ENCODE results near the gene FAM107B. TPM values are rescaled to one million over a fixed set of nuclear protein-coding genes. Genes with fewer than 3 reads are reported as not detected.
"Not testable (repeated sequence)": the region's sequence is repeated elsewhere in the genome, so short reads cannot be mapped to it uniquely, and the experiment has no call there.

The FAM107B gene
- total RNA-seq, 2 experiments from 2014 or later: 130 to 135 TPM

DNA sequence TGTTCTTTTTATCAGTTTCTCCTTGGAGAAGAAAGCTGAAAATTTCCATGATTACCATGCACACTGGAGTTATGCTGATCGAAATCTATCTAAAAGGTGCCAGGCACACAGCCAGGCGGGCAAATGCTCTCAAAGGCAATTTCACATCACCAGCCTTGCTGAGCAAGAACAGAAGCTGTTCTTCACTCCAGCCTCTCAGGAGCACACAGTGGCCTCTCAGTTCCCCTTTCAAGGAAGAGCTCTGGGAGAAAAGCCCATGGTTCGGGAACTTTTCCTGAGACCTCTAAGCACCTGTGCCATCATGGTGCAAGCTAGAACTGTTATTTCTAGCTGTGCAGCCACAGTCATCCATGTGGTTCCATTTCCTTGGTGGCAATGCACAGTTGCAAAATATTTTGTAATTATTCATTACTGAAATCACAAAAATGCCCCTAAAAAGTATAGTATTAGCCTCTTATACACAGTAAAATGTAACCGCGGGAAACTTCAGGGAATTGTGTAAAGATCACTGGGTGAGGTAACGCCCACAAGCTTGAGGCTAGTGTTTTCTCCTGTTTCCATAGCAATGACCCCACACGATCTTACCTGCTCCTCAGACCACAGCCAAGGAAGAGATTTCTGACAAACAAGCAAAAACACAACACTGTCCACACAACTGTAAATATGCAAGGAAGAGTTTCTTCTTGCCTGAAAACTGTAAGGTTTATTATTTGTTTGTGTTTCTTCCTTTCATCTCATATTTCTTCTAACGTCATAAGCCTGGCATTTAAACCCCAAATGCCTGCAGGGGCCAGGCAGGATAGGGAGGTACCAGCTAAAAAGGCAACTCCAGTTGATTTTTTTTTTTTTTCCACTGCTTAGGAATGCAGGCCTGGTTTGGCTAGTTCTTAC, 121.2 kb downstream of the FAM107B start:
- Mint-ChIP-seq H3K27me3 (ENCODE audit: low read depth) (no peaks in the 10 kb centered on the region), H3K4me3 (no peak overlapping the region), H3K36me3 (ENCODE audit: low read depth) (peaks cover 13% of the 10 kb centered on the region), H3K9me3 (ENCODE audit: insufficient read depth) (peaks cover 3% of the 10 kb centered on the region), H3K27ac (peak overlapping the region; percentile 1), H3K4me1 (ENCODE audit: low read depth) (peaks cover 57% of the 10 kb centered on the region)
- ATAC-seq (peak; percentile 49), DNase-seq (no peak)
- ChIA-PET POLR2A (interaction anchor here (2.5 kb wide), 1 partner anchor 48 kb away, joined by 9 read pairs; no protein-coding TSS in a partner anchor), CTCF (interaction anchor here (0.7 to 1.7 kb wide), 2 partner anchors 8 to 43 kb away, joined by 3 to 4 read pairs; no protein-coding TSS in a partner anchor)

DNA sequence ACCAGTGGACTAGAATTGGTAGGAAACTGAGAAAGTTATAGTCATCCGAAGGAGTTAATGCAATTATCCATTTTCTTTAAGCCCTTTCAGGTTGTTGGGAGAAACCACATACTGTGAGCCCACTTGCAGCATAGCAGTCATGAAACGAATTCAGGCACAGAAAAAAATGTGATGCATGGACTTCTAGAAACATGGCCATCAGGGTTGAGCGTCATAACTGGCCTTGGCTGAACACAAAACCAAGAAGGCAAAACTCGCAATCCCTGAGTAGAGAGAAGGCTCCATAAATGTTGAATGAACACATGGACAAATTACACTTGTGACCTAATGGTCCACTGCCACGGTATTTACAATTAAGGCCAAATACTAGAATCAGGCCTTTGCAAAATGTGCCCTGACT, 121.9 kb downstream of the FAM107B start:
- DNase-seq: no peak
- Mint-ChIP-seq H3K4me1 (ENCODE audit: low read depth) (peaks cover 57% of the 10 kb centered on the region), H3K4me3 (no peak overlapping the region), H3K27ac (no peak overlapping the region), H3K27me3 (ENCODE audit: low read depth) (no peaks in the 10 kb centered on the region), H3K9me3 (ENCODE audit: insufficient read depth) (no peaks in the 10 kb centered on the region), H3K36me3 (ENCODE audit: low read depth) (peaks cover 6% of the 10 kb centered on the region)
- POLR2A ChIA-PET: interaction anchor here (2.5 kb wide), 1 partner anchor 48 kb away, joined by 9 read pairs; no protein-coding TSS in a partner anchor
- CTCF ChIA-PET: interaction anchor here (1.1 kb wide), 1 partner anchor 10 kb away, joined by 3 read pairs; no protein-coding TSS in a partner anchor
- no peak for ATAC-seq

DNA sequence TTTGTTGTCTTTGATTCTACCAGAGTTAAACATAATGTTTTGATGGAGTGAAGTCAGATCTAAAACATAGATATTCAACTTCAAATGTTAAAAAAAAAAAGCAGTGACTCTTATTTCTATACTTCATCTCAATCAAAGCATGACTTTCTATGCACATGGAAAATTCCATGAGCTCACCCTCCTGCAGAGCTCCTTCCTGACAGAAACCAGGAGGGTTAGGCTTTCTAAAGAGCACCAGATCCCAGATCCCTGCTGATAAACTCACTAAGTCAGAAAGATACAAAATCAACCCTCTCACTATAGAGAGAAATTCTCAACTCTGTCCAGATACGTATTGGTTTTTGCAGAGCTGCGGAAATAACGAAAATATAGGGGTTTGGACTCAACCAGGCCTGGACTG, 122.6 kb downstream of the FAM107B start:
- Mint-ChIP-seq H3K4me1 (ENCODE audit: low read depth) (peaks cover 56% of the 10 kb centered on the region), H3K27ac (no peak overlapping the region), H3K4me3 (no peak overlapping the region), H3K27me3 (ENCODE audit: low read depth) (no peaks in the 10 kb centered on the region), H3K36me3 (ENCODE audit: low read depth) (peaks cover 2% of the 10 kb centered on the region), H3K9me3 (ENCODE audit: insufficient read depth) (no peaks in the 10 kb centered on the region)
- CTCF ChIA-PET: interaction anchor here (1.1 to 1.2 kb wide), 2 partner anchors 10 to 14 kb away, joined by 3 read pairs; no protein-coding TSS in a partner anchor
- DNase-seq (no peak), ATAC-seq (no peak)
- POLR2A ChIA-PET: no interaction called here

DNA sequence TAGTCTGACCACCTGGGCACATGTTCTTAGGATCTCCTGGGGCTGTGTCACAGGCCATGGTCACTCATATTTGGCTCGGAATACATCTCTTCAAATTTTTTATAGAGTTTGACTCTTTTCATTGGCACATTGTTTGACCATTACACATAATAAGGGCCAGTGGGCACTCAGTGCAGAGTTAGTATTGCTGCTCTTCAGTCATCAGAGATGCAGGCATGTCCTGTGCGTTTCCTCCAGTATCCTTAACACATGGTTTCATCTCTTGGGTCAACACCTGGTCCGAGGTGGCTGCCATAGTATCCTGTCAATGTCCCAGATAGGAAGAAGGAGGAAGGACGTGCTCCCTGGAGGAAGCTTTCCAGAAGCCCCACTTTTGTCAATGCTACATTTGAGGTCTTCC, 125.0 kb downstream of the FAM107B start:
- Mint-ChIP-seq H3K4me1 (ENCODE audit: low read depth) (peaks cover 62% of the 10 kb centered on the region), H3K36me3 (ENCODE audit: low read depth) (no peaks in the 10 kb centered on the region), H3K9me3 (ENCODE audit: insufficient read depth) (no peaks in the 10 kb centered on the region), H3K27ac (no peak overlapping the region), H3K4me3 (no peak overlapping the region), H3K27me3 (ENCODE audit: low read depth) (no peaks in the 10 kb centered on the region)
- no peak for ATAC-seq
- POLR2A ChIA-PET: interaction anchor here (0.7 to 1.4 kb wide), 4 partner anchors 9 to 518 kb away, joined by 3 to 4 read pairs (median 3); no protein-coding TSS in a partner anchor
- CTCF ChIA-PET: interaction anchor here (1.0 to 1.7 kb wide), 3 partner anchors 9 to 188 kb away, joined by 3 to 6 read pairs (median 4); partner anchors contain the start of gene CDNF
- no peak for DNase-seq

DNA sequence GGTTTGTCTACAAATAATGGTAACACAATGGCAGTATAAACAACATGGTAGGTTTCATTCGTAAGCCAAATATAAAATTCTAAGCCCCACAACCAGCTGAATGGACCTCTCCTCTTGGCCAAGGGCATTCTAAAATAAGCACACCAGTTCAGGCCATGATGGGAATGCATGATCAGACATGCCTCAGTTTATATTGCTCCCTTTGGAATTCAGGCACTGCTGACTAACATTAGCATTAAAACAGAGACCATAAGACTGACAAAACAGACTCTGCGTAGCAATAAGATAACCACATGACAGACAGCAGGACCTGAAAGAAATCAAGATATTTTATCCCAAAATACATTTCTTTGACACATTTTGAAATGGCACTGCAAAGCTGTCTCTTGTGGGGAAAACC, 125.8 kb downstream of the FAM107B start:
- Mint-ChIP-seq H3K27me3 (ENCODE audit: low read depth) (no peaks in the 10 kb centered on the region), H3K4me1 (ENCODE audit: low read depth) (peaks cover 57% of the 10 kb centered on the region), H3K4me3 (peak overlapping the region; percentile 78), H3K27ac (peak overlapping the region; percentile 93), H3K9me3 (ENCODE audit: insufficient read depth) (no peaks in the 10 kb centered on the region), H3K36me3 (ENCODE audit: low read depth) (no peaks in the 10 kb centered on the region)
- ATAC-seq: no peak
- POLR2A ChIA-PET: interaction anchor here (0.6 to 1.6 kb wide), 6 partner anchors 9 to 147 kb away, joined by 3 to 20 read pairs (median 3); no protein-coding TSS in a partner anchor
- CTCF ChIA-PET: interaction anchor here (1.1 to 1.9 kb wide), 3 partner anchors 10 to 189 kb away, joined by 3 to 9 read pairs (median 4); partner anchors contain the start of gene CDNF
- DNase-seq: no peak

DNA sequence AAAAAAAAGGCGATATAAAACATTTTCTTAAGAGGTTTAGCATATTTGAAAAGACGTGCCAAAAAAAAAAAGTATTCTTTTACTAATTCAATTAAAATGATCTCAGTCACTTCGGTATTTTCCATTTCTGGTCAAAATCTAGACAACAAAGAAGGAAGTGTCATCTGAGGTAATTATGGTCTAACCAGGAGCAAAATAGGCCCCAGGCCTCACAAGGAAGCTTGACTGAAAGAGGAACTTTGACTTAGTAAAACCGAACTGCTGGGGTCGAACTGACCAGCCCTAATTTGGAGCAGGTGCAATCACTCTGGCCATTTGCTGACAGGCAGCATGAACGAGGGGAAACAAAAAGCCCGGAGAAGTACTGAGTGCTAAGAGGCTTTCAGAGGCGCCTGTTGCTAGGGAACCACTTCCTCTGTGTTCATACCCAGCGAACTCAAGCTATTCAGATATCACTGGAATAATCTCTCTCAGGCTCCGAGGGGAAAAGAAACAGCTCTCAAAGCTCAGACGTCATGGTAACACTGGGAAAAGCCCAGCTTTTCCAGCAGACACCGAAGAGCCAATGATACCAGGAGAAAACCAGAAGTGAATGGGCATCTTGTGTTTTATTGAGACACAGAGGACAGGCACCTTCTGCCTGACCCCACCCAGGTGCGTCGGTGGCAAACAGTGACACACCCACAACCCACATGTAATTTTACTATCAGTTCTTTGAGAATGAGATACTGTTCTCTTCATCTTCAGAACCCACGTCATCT, 126.5 kb downstream of the FAM107B start:
- H3K27me3 Mint-ChIP-seq (ENCODE audit: low read depth): no peaks in the 10 kb centered on the region
- DNase-seq (peak; percentile 82), ATAC-seq (peak; percentile 90)
- CTCF ChIA-PET: interaction anchor here (0.9 to 1.9 kb wide), 6 partner anchors 9 to 189 kb away, joined by 3 to 9 read pairs (median 4); partner anchors contain the start of gene CDNF
- peak overlapping the region; percentile 93 for H3K27ac Mint-ChIP-seq
- H3K9me3 Mint-ChIP-seq (ENCODE audit: insufficient read depth): no peaks in the 10 kb centered on the region
- POLR2A ChIA-PET: interaction anchor here (0.6 to 1.6 kb wide), 7 partner anchors 10 to 232 kb away, joined by 3 to 20 read pairs (median 3); no protein-coding TSS in a partner anchor
- H3K4me3 Mint-ChIP-seq: peak overlapping the region; percentile 78
- peaks cover 49% of the 10 kb centered on the region for H3K4me1 Mint-ChIP-seq (ENCODE audit: low read depth)
- no peaks in the 10 kb centered on the region for H3K36me3 Mint-ChIP-seq (ENCODE audit: low read depth)

DNA sequence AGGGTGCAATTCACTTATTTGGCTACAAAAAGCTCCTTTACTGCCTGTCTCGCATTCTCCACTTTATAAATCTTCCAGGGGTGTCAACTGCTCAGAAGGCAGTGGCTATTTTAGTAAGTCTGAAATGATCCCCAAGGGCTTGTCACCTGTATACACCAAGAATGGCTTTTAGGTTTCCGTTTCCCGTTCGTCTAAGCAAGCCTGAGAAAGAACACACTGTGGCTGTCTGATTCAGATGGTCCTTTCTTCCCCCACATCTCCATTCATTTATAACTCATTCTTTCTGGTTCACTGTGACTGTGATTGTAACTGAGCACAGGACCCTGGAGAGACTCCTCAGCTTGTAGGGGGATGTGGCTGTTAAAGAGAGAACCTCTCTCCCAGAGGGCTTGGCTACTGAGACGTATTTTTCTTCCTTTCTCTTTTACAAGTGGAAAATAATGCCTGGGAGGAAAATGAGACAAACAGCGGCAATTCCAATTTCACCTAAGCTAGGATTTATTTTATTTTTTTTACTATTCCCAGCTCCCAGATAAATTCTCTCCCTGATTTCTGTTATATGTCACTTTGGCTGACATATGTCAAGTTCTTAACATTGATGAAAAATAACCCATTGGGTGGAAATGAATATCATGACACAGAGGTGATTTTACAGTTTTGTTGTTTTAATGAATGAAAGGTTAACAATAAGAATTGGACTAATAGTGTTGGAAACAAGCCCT, 129.3 kb downstream of the FAM107B start:
- ChIA-PET POLR2A (interaction anchor here (1.1 to 2.4 kb wide), 2 partner anchors 30 to 40 kb away, joined by 3 to 6 read pairs; no protein-coding TSS in a partner anchor), CTCF (interaction anchor here (0.9 to 1.8 kb wide), 4 partner anchors 9 to 83 kb away, joined by 3 to 4 read pairs (median 3); no protein-coding TSS in a partner anchor)
- no peak for DNase-seq
- H3K27me3 Mint-ChIP-seq (ENCODE audit: low read depth): peaks cover 6% of the 10 kb centered on the region
- no peaks in the 10 kb centered on the region for H3K36me3 Mint-ChIP-seq (ENCODE audit: low read depth)
- no peak for ATAC-seq
- H3K27ac Mint-ChIP-seq: no peak overlapping the region
- no peak overlapping the region for H3K4me3 Mint-ChIP-seq
- H3K4me1 Mint-ChIP-seq (ENCODE audit: low read depth): peaks cover 41% of the 10 kb centered on the region
- H3K9me3 Mint-ChIP-seq (ENCODE audit: insufficient read depth): no peaks in the 10 kb centered on the region

DNA sequence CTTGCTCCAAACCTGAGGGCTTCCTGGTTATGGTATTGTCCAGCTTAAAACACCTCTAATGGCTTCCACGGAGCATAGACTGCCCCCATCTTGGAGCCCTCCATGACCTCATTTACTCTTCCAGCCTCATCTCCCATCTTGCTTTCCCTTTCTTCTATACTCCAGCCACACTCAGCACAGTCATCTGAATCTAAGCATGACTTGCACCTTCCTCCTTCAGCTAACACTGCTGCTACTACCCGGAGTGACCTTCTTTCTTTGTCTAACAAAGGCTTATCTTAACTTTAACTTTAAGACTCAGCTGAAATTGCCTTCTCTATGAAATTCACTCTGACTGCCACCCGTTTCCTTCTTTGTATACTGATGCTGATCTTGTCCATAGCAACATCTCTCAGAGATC, 135.1 kb downstream of the FAM107B start:
- Mint-ChIP-seq H3K27ac (no peak overlapping the region), H3K27me3 (ENCODE audit: low read depth) (peaks cover 12% of the 10 kb centered on the region), H3K9me3 (ENCODE audit: insufficient read depth) (no peaks in the 10 kb centered on the region), H3K36me3 (ENCODE audit: low read depth) (no peaks in the 10 kb centered on the region), H3K4me3 (no peak overlapping the region), H3K4me1 (ENCODE audit: low read depth) (no peaks in the 10 kb centered on the region)
- ChIA-PET CTCF (interaction anchor here (1.1 kb wide), 2 partner anchors 8 to 32 kb away, joined by 3 to 4 read pairs; no protein-coding TSS in a partner anchor), POLR2A (no interaction called here)
- no peak for ATAC-seq
- no peak for DNase-seq

DNA sequence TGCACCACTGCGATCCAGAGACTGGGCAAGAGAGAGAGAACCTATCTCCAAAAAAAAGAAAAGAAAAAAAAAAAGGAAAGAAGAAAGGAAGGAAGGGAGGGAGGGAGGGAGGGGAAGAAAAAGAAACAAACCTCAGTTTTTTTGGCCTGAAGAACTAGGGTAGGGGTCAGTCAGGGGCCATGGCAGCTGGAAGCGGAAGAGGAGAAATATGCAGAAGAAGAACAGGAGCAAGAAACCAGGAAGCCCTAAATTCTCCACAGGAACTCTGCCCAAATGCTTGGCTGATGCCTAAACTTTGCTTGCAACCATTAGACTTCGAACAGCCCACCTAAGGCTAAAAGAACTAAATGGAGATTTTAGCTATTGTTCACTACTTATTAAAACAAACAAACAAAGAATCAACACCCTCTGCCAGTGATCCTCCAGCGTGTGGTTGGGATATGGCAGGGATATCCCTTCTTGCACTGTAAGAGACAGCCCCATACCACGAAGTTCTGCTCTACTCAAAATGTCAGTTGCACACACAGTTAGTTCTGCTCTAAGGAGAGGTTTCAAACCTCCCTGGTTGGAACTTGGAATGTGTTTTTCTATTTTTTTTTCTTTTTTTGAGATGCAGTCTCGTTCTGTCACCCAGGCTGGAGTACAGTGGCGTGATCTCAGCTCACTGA, 139.5 kb downstream of the FAM107B start:
- ChIA-PET POLR2A (no interaction called here), CTCF (interaction anchor here (1.0 kb wide), 1 partner anchor 188 kb away, joined by 3 read pairs; no protein-coding TSS in a partner anchor)
- Mint-ChIP-seq H3K27me3 (ENCODE audit: low read depth) (peaks cover 6% of the 10 kb centered on the region), H3K4me3 (no peak overlapping the region), H3K27ac (no peak overlapping the region), H3K36me3 (ENCODE audit: low read depth) (no peaks in the 10 kb centered on the region), H3K4me1 (ENCODE audit: low read depth) (peaks cover under 1% of the 10 kb centered on the region), H3K9me3 (ENCODE audit: insufficient read depth) (no peaks in the 10 kb centered on the region)
- DNase-seq: no peak
- no peak for ATAC-seq

DNA sequence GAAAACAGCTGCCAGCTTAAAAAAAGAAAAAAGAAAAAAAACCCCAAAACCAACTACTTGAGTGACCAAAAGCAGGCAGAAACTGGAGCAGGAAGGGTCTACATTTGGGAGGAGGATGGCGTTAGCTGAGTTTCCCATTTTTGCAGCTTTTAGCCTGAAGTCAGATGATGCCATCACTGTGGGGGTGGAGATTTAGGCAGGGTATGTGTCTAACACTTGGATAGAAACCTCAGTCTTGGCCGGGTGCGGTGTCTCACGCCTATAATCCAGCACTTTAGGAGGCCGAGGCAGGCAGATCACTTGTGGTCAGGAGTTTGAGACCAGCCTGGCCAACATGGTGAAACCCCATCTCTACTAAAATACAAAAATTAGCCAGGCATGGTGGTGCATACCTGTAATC, 140.1 kb downstream of the FAM107B start:
- DNase-seq; H3K36me3 Mint-ChIP-seq (ENCODE audit: low read depth); H3K27ac Mint-ChIP-seq; H3K4me3 Mint-ChIP-seq; H3K27me3 Mint-ChIP-seq (ENCODE audit: low read depth); POLR2A ChIA-PET; H3K9me3 Mint-ChIP-seq (ENCODE audit: insufficient read depth); ATAC-seq; H3K4me1 Mint-ChIP-seq (ENCODE audit: low read depth): not testable (repeated sequence)
- CTCF ChIA-PET: interaction anchor here (0.8 to 1.0 kb wide), 3 partner anchors 8 to 189 kb away, joined by 3 read pairs; no protein-coding TSS in a partner anchor
